Testis (tissue), 3 donors: ENCODE measurements around the gene CCDC192. TPM values are rescaled to one million over a fixed set of nuclear protein-coding genes. Genes with fewer than 3 reads are reported as not detected.

ENCODE experiments used
- DNase-seq: peaks from one replicate; pipeline ENCODE4 v3.0.0-alpha.2; 2019
- H3K27ac ChIP-seq, 2 donors: fragments of 200-600 bp; sonication (generic); one replicate each; pipeline ENCODE4 v1.5.1; 2019
- H3K27me3 ChIP-seq: fragments of 200-600 bp; sonication (generic); one replicate; pipeline ENCODE4 v1.5.1; 2019
- H3K36me3 ChIP-seq: fragments of 200-600 bp; sonication (generic); one replicate; pipeline ENCODE4 v1.5.1; 2017; ENCODE audit warnings: low read depth; ENCODE audit errors: missing control alignments
- H3K4me1 ChIP-seq: fragments of 200-600 bp; sonication (generic); one replicate; pipeline ENCODE4 v1.5.1; 2019
- H3K4me3 ChIP-seq, 2 donors: fragments of 200-600 bp; sonication (generic); one replicate each; pipeline ENCODE4 v1.5.1; 2017 to 2019
- H3K9me3 ChIP-seq: fragments of 200-600 bp; sonication (generic); one replicate; pipeline ENCODE4 v1.5.1; 2017
- CTCF ChIP-seq, 3 experiments: fragments of 450-650 bp in 2 of 3; fragments of 200-600 bp in 1 of 3; sonication (generic) in 1 of 3; IDR thresholded peaks; one replicate each; pipeline ENCODE4 v1.5.1; 2016 to 2019; ENCODE audit warnings: antibody characterized with exemption in 3 of 3, mild to moderate bottlenecking in 2 of 3, moderate library complexity in 1 of 3
- POLR2A ChIP-seq: fragments of 450-650 bp; IDR thresholded peaks from one replicate; pipeline ENCODE4 v1.6.1; 2017; ENCODE audit warnings: antibody characterized with exemption, mild to moderate bottlenecking, moderate library complexity
- WGBS, 2 donors: methylation state at CpG; one replicate each; pipeline ENCODE4 v1.1.5; 2018; 5-methylcytosine and 5-hydroxymethylcytosine counted together
- intact Hi-C: fragments of 100-400 bp; cut with DNase I; formaldehyde crosslinking; loops from one replicate; pipeline ENCODE4 v1.15.1; 2023; ENCODE audit warnings: low total_unique reads
- polyA plus RNA-seq: library from polyadenylated mRNA; stranded (reverse); fragments of 350-450 nt; fragmentation: Illumina TruSeq; extraction: RNeasy Lipid Tissue Mini Kit (QIAGEN cat#74804); gene quantifications from one replicate; pipeline ENCODE4 v1.2.3, GENCODE V29; 2014; ENCODE audit warnings: low read depth, low replicate concordance; ENCODE audit not compliant: insufficient read depth
- total RNA-seq, 2 donors: library from RNA; depleted of rRNA; stranded (reverse); fragments of >200 nt; gene quantifications; one replicate each; pipeline ENCODE4 v1.2.3, GENCODE V29; 2016

Gene CCDC192
- total and polyA plus RNA-seq, 3 donors from 2014 or later = 7.8 to 22.6 (median 12.9) TPM

- TF ChIP-seq CTCF (IDR thresholded peaks at IDR 0.05) (no peak), POLR2A (no peak)
Observed at GRCh38 chr5:127951791-127952190, 248.6 kb downstream of the CCDC192 start.

DNA sequence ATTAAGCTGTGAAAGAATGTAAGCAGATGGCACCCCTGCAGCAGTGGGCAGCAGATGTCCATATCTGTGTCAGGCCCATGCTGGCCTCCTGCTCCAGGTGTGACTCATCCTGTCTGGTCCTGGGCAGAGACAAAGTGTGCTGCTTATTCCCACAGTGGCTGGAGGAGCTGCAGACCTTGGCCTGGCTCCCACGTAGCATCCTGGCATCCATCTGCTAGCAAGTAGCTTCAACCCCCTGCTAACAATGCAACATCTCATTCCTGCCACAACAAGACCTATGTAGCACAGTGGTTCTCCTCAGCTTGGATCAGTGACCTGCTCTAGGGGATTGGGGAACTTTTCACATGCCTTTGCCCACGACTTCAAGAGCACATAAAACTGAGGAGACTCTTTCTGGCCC, 254.0 kb downstream of the CCDC192 start:
- Histone ChIP-seq H3K27me3 (no peaks in the 10 kb centered on the region), H3K4me1 (no peaks in the 10 kb centered on the region), H3K4me3 (no peak overlapping the region), H3K36me3 (no peaks in the 10 kb centered on the region), H3K27ac (no peak overlapping the region), H3K9me3 (no peaks in the 10 kb centered on the region)
- DNase-seq = no peak
- 32 to 71% methylated on average over 2 of the region's 2 CpGs for WGBS, 2 donors
- no peak for TF ChIP-seq CTCF (IDR thresholded peaks at IDR 0.05)
- TF ChIP-seq POLR2A = no peak
- intact Hi-C loops = no loop called here

More at GRCh38 chr5:127951791-127952190, 248.6 kb downstream of the CCDC192 start:
- H3K9me3 ChIP-seq = no peaks in the 10 kb centered on the region
- DNase-seq = no peak
- no peak overlapping the region for H3K27ac ChIP-seq
- WGBS, 2 donors = 94% methylated on average over 4 of the region's 4 CpGs
- no peaks in the 10 kb centered on the region for H3K4me1 ChIP-seq
- no peak overlapping the region for H3K4me3 ChIP-seq
- H3K27me3 ChIP-seq = no peaks in the 10 kb centered on the region
- intact Hi-C loops = no loop called here
- no peaks in the 10 kb centered on the region for H3K36me3 ChIP-seq

- no peaks in the 10 kb centered on the region for H3K4me1 ChIP-seq
- no peak for DNase-seq
- TF ChIP-seq POLR2A = no peak
- TF ChIP-seq CTCF (IDR thresholded peaks at IDR 0.05) = no peak
- H3K27ac ChIP-seq = no peak overlapping the region
- H3K4me3 ChIP-seq = no peak overlapping the region
- no peaks in the 10 kb centered on the region for H3K36me3 ChIP-seq
- intact Hi-C loops = no loop called here
- no peaks in the 10 kb centered on the region for H3K27me3 ChIP-seq
- no peaks in the 10 kb centered on the region for H3K9me3 ChIP-seq
Observed at GRCh38 chr5:127957701-127958239, 254.6 kb downstream of the CCDC192 start.

DNA sequence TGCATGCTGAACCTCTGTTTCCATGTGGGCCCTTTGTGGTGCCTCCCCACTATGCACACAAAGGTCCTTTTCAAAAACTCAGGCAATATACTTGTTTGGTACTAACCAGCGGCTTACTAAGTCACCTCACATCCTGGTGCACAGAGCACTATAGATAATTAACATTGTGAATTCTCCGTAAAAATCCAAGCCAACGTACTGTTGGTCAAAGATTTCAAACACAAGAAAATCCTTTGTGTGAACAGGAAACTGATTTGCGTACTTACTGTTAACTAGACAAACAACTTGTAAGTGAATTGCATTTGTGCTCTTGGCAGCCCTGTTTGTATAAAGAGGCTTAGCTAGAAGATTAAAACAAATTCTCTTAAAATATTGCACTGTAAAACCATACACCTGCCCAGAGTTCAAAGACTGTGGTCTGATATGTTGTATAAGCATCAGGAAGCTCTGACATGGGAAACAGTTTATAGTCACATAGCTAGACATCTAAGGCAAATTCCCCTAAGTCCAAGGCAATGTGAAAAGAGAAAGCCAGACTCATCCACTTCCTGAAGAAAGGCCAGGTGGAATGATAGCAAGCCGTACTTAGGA, 255.3 kb downstream of the CCDC192 start:
- DNase-seq = no peak
- 80 to 85% methylated on average over 5 of the region's 5 CpGs for WGBS, 2 donors
- TF ChIP-seq CTCF (IDR thresholded peaks at IDR 0.05) (no peak), POLR2A (no peak)

More for the DNA sequence above, 255.3 kb downstream of the CCDC192 start:
- no peak overlapping the region for H3K4me3 ChIP-seq
- intact Hi-C loops = no loop called here
- H3K27ac ChIP-seq = no peak overlapping the region
- no peaks in the 10 kb centered on the region for H3K36me3 ChIP-seq
- no peaks in the 10 kb centered on the region for H3K27me3 ChIP-seq
- no peaks in the 10 kb centered on the region for H3K9me3 ChIP-seq
- H3K4me1 ChIP-seq = no peaks in the 10 kb centered on the region
